ENCODE results near the gene HNRNPL. TPM values are rescaled to one million over a fixed set of nuclear protein-coding genes. Genes with fewer than 3 reads are reported as not detected.

HNRNPL gene
- total RNA-seq, 1 experiment from 2014 or later, result 749 TPM

GRCh38 chr19:38812009-38812840, 37.6 kb downstream of the HNRNPL start:
- ATAC-seq, result no peak
- H3K9me3 ChIP-seq (ENCODE audit: control insufficient read depth, insufficient read depth, low read depth, low read length), result no peaks in the 10 kb centered on the region
- ChIA-PET POLR2A (no interaction called here), CTCF (interaction anchor here (0.7 kb wide), 1 partner anchor 9 kb away, joined by 4 read pairs; no protein-coding TSS in a partner anchor)
- no peaks in the 10 kb centered on the region for H3K27me3 ChIP-seq (ENCODE audit: control insufficient read depth, insufficient read depth, low read length)
- no TSS peak for BruUV-seq (replicated peaks)
- TF ChIP-seq SIN3A (IDR thresholded peaks at IDR 0.05; ENCODE audit: borderline replicate concordance, insufficient read depth, low read depth, low read length) (no peak), TCF7L2 (IDR thresholded peaks at IDR 0.05; ENCODE audit: low read depth, low read length) (no peak), CTCF (IDR thresholded peaks at IDR 0.05) (no peak), REST (IDR thresholded peaks at IDR 0.05; ENCODE audit: insufficient read depth in 1 of 2, low read depth in 2 of 2, low read length in 1 of 2) (no peak), POLR2AphosphoS5 (IDR thresholded peaks at IDR 0.05; ENCODE audit: low read depth, low read length) (no peak)
- DNase-seq (ENCODE audit: low read depth, low spot score), result no peak
- H3K4me1 ChIP-seq (ENCODE audit: control insufficient read depth, insufficient read depth, low read length), result peaks cover 4% of the 10 kb centered on the region; the same call in 1 of the 2 replicates
- H3K36me3 ChIP-seq (ENCODE audit: control insufficient read depth, insufficient read depth, low read length), result peaks cover 3% of the 10 kb centered on the region; the same call in 1 of the 2 replicates
- in situ Hi-C loops (cut with HindIII; ENCODE audit: low pct_unique_long_range_greater_than_20kb, low sequenced_read_pairs), result no loop called here
- no peak overlapping the region; the same call in 1 of the 2 replicates for H3K27ac ChIP-seq (ENCODE audit: low read length)
- H3K4me3 ChIP-seq (ENCODE audit: low read depth in 2 of 2, low read length in 2 of 2), result no peak overlapping the region
- intact Hi-C loops (cut with micrococcal nuclease; ENCODE audit: unreplicated experiment), result no loop called here

DNA sequence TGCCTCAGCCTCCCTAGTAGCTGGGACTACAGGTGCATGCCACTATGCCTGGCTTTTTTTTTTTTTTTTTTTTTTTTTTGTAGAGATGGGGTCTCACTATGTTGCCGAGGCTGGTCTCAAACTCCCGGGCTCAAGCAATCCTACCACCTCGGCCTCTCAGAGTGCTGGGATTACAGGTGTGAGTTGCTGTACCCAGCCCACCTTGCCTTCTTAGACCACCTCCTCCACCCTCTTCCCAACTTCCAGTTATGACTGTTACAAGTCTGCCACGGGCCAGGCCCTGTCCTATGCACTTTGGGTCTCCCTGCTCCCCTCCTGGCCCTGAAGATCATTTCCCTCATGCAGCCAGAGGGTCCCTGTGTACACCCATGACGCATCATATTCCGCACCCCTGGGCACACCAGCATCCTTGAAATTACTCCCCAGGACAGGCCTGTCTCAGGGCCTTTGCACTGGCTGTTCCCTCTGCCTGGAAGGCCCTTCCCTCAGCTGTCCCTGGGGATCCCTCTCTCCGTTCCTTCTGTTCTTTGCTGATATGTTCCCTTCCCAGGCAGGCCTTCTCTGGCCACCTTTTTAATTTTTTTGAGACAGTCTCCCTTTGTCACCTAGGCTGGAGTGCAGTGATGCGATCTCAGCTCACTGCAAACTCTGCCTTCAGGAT, 40.1 kb downstream of the HNRNPL start:
- TF ChIP-seq POLR2AphosphoS5 (IDR thresholded peaks at IDR 0.05; ENCODE audit: low read depth, low read length), result no peak
- no peak for TF ChIP-seq REST (IDR thresholded peaks at IDR 0.05; ENCODE audit: insufficient read depth in 1 of 2, low read depth in 2 of 2, low read length in 1 of 2)
- no peak for TF ChIP-seq SIN3A (IDR thresholded peaks at IDR 0.05; ENCODE audit: borderline replicate concordance, insufficient read depth, low read depth, low read length)
- TF ChIP-seq TCF7L2 (IDR thresholded peaks at IDR 0.05; ENCODE audit: low read depth, low read length), result no peak
- TF ChIP-seq CTCF (IDR thresholded peaks at IDR 0.05), result no peak
- peaks cover 4% of the 10 kb centered on the region; the same call in 1 of the 2 replicates for H3K4me1 ChIP-seq (ENCODE audit: control insufficient read depth, insufficient read depth, low read length)
- intact Hi-C loops (cut with micrococcal nuclease; ENCODE audit: unreplicated experiment) (no loop called here), in situ Hi-C loops (cut with HindIII; ENCODE audit: low pct_unique_long_range_greater_than_20kb, low sequenced_read_pairs) (no loop called here)
- DNase-seq (ENCODE audit: low read depth, low spot score), result no peak
- no peaks in the 10 kb centered on the region for H3K36me3 ChIP-seq (ENCODE audit: control insufficient read depth, insufficient read depth, low read length)
- H3K27ac ChIP-seq (ENCODE audit: low read length), result no peak overlapping the region
- no TSS peak for BruUV-seq (replicated peaks)
- H3K9me3 ChIP-seq (ENCODE audit: control insufficient read depth, insufficient read depth, low read depth, low read length), result no peaks in the 10 kb centered on the region
- no peak for ATAC-seq
- ChIA-PET CTCF (interaction anchor here (0.7 kb wide), 1 partner anchor 794 kb away, joined by 13 read pairs; no protein-coding TSS in a partner anchor), POLR2A (interaction anchor here (0.6 to 1.0 kb wide), 4 partner anchors 15 to 177 kb away, joined by 3 to 7 read pairs (median 4); no protein-coding TSS in a partner anchor)
- H3K4me3 ChIP-seq (ENCODE audit: low read depth in 2 of 2, low read length in 2 of 2), result no peak overlapping the region
- H3K27me3 ChIP-seq (ENCODE audit: control insufficient read depth, insufficient read depth, low read length), result no peaks in the 10 kb centered on the region

Measured in Panc1 (cell line).